BLaER1 (cell line): ENCODE data around the gene SLC25A17.
"Not testable (repeated sequence)": the region's sequence is repeated elsewhere in the genome, so short reads cannot be mapped to it uniquely, and the experiment has no call there.

ENCODE experiments used
- H3K27ac ChIP-seq: shearing (Covaris generic); formaldehyde crosslinking; 2 replicates; pipeline ENCODE4 v1.8.1; 2022
- H3K27me3 ChIP-seq: shearing (Covaris generic); formaldehyde crosslinking; 2 replicates; pipeline ENCODE4 v1.8.1; 2022
- H3K36me3 ChIP-seq: shearing (Covaris generic); formaldehyde crosslinking; 2 replicates; pipeline ENCODE4 v1.8.1; 2022
- H3K4me1 ChIP-seq: shearing (Covaris generic); formaldehyde crosslinking; 2 replicates; pipeline ENCODE4 v1.8.1; 2022
- H3K4me2 ChIP-seq: shearing (Covaris generic); formaldehyde crosslinking; 2 replicates; pipeline ENCODE4 v1.8.1; 2022
- H3K4me3 ChIP-seq: shearing (Covaris generic); formaldehyde crosslinking; 2 replicates; pipeline ENCODE4 v1.8.1; 2022
- H3K9ac ChIP-seq: shearing (Covaris generic); formaldehyde crosslinking; 2 replicates; pipeline ENCODE4 v1.8.1; 2022
- H3K9me3 ChIP-seq: shearing (Covaris generic); formaldehyde crosslinking; 2 replicates; pipeline ENCODE4 v1.8.1; 2022
- H4K20me1 ChIP-seq: shearing (Covaris generic); formaldehyde crosslinking; 2 replicates; pipeline ENCODE4 v1.8.1; 2022
- Cebpa-rat ChIP-seq: shearing (Covaris generic); IDR thresholded peaks from 2 replicates; pipeline ENCODE4 v1.8.1; 2022

SLC25A17 gene

GRCh38 chr22:40764763-40765441 is 54.2 kb downstream of the SLC25A17 start:
- no peak overlapping the region for H3K4me2 ChIP-seq

GRCh38 chr22:40759294-40759840 is 59.8 kb downstream of the SLC25A17 start:
- H3K9me3 ChIP-seq, result no peaks in the 10 kb centered on the region
- H3K9ac ChIP-seq, result no peak overlapping the region
- no peaks in the 10 kb centered on the region for H3K27me3 ChIP-seq
- H3K27ac ChIP-seq, result no peak overlapping the region
- no peaks in the 10 kb centered on the region for H3K36me3 ChIP-seq
- no peak overlapping the region for H3K4me2 ChIP-seq
- H3K4me1 ChIP-seq, result no peaks in the 10 kb centered on the region
- TF ChIP-seq Cebpa-rat, result no peak
- H3K4me3 ChIP-seq, result no peak overlapping the region
- H4K20me1 ChIP-seq, result no peaks in the 10 kb centered on the region

More at GRCh38 chr22:40764763-40765441, 54.2 kb downstream of the SLC25A17 start:
- Histone ChIP-seq H3K9me3 (no peaks in the 10 kb centered on the region), H3K9ac (no peak overlapping the region), H3K4me1 (no peaks in the 10 kb centered on the region), H3K36me3 (peaks cover 11% of the 10 kb centered on the region), H3K27me3 (no peaks in the 10 kb centered on the region), H3K4me3 (no peak overlapping the region), H4K20me1 (no peaks in the 10 kb centered on the region), H3K27ac (no peak overlapping the region)
- no peak for TF ChIP-seq Cebpa-rat

DNA sequence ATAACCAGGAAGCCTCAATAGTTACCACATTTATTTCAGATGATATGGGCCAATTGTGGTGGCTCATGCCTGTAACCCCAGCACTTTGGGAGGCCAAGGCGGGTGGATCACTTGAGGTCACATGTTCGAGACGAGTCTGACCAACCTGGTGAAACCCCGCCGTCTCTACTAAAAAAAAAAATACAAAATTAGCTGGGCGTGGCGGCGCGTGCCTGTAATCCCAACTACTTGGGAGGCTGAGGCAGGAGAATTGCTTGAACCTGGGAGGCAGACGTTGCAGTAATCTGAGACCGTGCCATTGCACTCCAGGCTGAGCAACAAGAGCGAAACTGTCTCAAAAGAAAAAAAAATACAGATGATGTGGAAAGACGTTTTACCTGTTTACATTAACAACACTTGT is 60.3 kb downstream of the SLC25A17 start:
- H3K9ac ChIP-seq, H3K4me3 ChIP-seq, H3K36me3 ChIP-seq, H3K27me3 ChIP-seq, H3K27ac ChIP-seq, H3K9me3 ChIP-seq, H3K4me2 ChIP-seq, H4K20me1 ChIP-seq, H3K4me1 ChIP-seq: not testable (repeated sequence)

DNA sequence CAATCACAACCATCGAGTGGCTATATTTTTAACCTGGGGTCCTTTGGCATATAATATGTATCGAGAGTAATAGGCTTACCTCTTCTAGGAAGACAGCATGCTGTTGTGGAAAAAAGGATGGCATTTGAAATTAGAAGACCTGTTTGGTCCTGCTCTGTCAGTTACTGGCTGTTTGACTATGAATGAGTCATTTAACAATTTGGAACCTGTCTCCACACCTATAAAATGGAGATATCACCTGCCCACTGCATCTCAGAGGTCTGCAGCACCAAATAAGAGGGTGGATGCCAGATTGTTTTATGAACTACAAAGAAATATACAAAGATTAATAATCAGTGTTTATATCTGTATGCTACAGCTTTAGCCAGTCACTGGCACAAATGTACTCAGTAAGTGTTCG is 60.8 kb downstream of the SLC25A17 start:
- Histone ChIP-seq H3K9me3 (peaks cover 7% of the 10 kb centered on the region; the same call in 1 of the 2 replicates), H3K27me3 (no peaks in the 10 kb centered on the region), H3K36me3 (no peaks in the 10 kb centered on the region), H3K4me1 (no peaks in the 10 kb centered on the region), H3K4me3 (no peak overlapping the region), H4K20me1 (no peaks in the 10 kb centered on the region), H3K9ac (no peak overlapping the region), H3K27ac (no peak overlapping the region), H3K4me2 (no peak overlapping the region)
- TF ChIP-seq Cebpa-rat, result no peak

DNA sequence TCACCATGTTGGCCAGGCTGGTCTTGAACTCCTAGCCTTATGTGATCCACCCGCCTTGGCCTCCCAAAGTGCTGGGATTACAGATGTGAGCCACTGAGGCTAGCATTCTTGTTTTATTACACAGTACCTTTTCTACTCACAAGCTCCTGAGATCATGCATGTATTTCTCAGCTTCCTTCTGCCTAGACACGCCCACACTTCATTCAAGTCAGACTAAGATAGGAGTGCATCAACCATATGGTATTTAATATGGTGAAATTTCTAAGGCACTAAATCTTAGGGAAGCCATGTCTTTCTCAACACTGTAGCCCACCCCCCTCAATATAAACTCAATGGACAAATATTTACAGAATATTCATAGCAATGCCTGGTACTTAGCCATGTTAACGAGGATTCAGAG is 62.1 kb downstream of the SLC25A17 start:
- H3K27me3 ChIP-seq, result no peaks in the 10 kb centered on the region
- TF ChIP-seq Cebpa-rat, result no peak
- H3K4me3 ChIP-seq, result no peak overlapping the region
- H3K9ac ChIP-seq, result no peak overlapping the region
- H3K4me1 ChIP-seq, result no peaks in the 10 kb centered on the region
- no peaks in the 10 kb centered on the region for H4K20me1 ChIP-seq
- no peak overlapping the region for H3K4me2 ChIP-seq
- no peak overlapping the region for H3K27ac ChIP-seq
- peaks cover 10% of the 10 kb centered on the region; the same call in 1 of the 2 replicates for H3K9me3 ChIP-seq
- no peaks in the 10 kb centered on the region for H3K36me3 ChIP-seq

DNA sequence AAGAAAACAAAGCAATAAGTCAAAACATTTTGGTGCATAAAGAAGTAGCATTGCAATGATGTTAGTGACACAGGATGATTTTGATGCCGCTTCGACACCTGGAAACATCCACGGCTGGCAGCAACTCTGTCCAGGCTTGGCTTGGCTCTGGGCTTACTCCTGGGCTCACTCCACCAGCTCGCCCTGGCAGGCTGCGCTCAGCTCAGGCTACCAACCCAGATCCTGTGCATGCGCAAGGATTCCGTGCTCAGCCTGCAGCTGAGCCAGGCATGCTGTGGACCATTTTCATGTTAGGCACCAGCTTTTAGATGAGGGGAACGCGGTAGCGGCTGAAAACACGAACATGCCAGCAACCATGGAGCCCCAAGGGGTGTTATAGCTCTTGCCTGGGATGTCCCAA is 66.0 kb downstream of the SLC25A17 start:
- no peaks in the 10 kb centered on the region for H3K27me3 ChIP-seq
- H3K9me3 ChIP-seq, result peaks cover 20% of the 10 kb centered on the region
- H3K4me2 ChIP-seq, result no peak overlapping the region
- TF ChIP-seq Cebpa-rat, result no peak
- H3K27ac ChIP-seq, result no peak overlapping the region
- H4K20me1 ChIP-seq, result no peaks in the 10 kb centered on the region
- no peak overlapping the region for H3K9ac ChIP-seq
- H3K4me1 ChIP-seq, result no peaks in the 10 kb centered on the region
- H3K36me3 ChIP-seq, result peaks cover 5% of the 10 kb centered on the region; the same call in 1 of the 2 replicates
- no peak overlapping the region for H3K4me3 ChIP-seq

DNA sequence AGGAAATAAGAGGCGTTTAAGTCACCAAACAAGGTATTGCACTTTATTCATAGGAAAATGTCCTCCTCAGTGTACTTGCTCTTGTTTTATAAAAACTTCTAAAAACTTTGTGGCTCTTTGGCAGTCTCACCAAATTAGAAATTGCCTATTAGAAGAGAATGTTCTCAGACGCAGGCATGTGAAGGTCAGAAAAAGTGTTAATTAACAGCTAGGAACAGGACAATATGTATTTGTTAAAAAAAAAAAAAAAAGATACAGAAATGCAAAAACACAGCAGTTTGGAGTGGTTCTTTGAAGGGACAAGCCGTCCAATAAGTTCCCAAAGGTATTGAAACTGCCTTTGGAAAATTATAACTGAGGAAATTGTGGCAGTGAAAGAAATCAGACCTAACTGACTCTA is 67.9 kb downstream of the SLC25A17 start:
- H3K9me3 ChIP-seq, result peaks cover 33% of the 10 kb centered on the region
- peaks cover 8% of the 10 kb centered on the region; the same call in 1 of the 2 replicates for H3K36me3 ChIP-seq
- no peak for TF ChIP-seq Cebpa-rat
- H3K27me3 ChIP-seq, result no peaks in the 10 kb centered on the region
- no peak overlapping the region for H3K4me3 ChIP-seq
- no peak overlapping the region for H3K4me2 ChIP-seq
- H4K20me1 ChIP-seq, result no peaks in the 10 kb centered on the region
- no peaks in the 10 kb centered on the region for H3K4me1 ChIP-seq
- no peak overlapping the region for H3K9ac ChIP-seq
- no peak overlapping the region for H3K27ac ChIP-seq

DNA sequence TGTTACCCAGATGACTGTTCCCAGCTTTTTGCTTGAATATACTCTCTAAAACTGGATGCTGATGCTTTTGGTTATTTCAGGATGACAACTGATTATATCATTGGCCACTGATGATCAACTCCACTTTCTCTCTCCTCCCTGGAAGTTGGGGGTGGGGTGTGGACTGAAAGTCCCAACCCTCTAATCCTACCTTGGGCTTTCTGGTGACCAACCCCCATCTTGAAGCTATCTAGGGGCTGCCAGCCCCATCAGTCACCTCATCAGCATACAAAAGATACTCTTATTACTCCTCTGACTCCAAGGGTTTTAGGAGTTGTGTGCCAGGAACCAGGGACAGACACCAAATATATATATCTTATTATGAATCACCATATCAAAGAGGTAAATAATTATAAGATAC is 69.3 kb downstream of the SLC25A17 start:
- H3K4me1 ChIP-seq, result no peaks in the 10 kb centered on the region
- H3K4me2 ChIP-seq, result no peak overlapping the region
- H3K9ac ChIP-seq, result no peak overlapping the region
- H3K27ac ChIP-seq, result no peak overlapping the region
- H4K20me1 ChIP-seq, result no peaks in the 10 kb centered on the region
- no peaks in the 10 kb centered on the region for H3K27me3 ChIP-seq
- peaks cover 8% of the 10 kb centered on the region; the same call in 1 of the 2 replicates for H3K36me3 ChIP-seq
- peaks cover 33% of the 10 kb centered on the region for H3K9me3 ChIP-seq
- no peak for TF ChIP-seq Cebpa-rat
- H3K4me3 ChIP-seq, result no peak overlapping the region

DNA sequence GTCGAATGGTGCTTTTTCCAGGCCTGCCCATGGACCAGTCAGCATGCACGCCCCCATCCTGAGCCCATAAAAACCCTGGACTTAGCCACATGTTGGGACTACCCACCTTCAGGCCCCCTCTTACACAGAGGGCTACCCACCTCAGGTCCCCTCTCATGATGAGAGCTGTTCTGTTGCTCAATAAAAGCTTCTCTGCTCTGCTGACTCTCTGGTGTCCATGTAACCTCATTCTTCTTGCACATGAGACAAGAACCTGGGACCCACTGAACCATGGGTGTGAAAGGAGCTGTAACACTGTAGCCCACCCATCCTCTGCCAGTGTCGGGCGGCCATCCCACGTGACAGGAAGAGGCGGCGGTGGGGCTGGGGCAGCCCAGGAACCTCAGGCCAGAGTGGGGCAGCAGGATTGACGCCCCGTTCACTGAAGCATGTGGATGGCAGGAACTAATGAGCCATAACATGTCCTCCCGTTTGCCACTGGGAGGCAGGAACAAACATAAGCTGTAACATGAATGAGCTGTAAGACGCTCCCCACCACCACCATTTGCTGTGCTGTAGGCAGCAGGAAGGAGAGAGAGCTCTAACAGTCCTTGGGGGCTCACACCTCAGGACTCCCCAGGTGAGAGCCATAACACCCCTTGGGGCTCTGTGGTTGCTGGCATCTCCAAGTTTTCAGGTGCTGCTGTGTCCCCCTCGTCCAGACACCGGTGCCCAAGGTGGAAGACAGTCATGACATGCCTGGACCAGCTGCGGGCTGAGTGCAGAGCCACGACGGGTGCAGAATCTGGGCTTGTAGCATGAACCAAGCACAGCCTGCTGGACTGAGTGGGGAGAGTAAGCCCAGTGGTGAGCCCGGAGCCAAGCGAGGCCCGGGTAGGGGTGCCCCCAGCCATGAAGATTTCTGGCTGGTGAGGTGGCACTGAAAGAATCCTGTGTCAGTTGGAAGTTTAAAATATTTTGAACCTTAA is 70.5 kb downstream of the SLC25A17 start:
- Histone ChIP-seq H3K4me3 (no peak overlapping the region), H4K20me1 (no peaks in the 10 kb centered on the region), H3K36me3 (peaks cover 8% of the 10 kb centered on the region; the same call in 1 of the 2 replicates), H3K27me3 (no peaks in the 10 kb centered on the region), H3K4me1 (no peaks in the 10 kb centered on the region), H3K27ac (no peak overlapping the region), H3K9ac (no peak overlapping the region), H3K9me3 (peaks cover 29% of the 10 kb centered on the region), H3K4me2 (no peak overlapping the region)
- TF ChIP-seq Cebpa-rat, result no peak

DNA sequence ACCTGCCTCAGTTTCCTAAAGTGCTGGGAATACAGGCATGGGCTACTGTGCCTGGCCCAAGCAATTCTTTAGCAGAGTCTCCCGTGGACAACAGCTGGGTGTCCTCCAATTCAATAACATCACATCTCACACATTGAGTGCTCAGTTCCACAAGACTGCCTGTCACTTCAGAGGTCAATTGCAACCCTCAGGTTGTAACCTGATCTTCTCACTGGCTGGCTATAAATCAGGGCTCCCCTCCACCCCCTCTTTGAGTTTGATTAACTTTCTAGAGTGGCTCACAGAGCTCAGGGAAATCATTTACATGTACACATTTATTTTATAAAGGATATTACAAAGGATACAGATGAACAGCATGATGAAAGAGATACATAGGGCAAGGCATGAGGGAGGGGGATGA is 71.8 kb downstream of the SLC25A17 start:
- H3K27me3 ChIP-seq, result no peaks in the 10 kb centered on the region
- no peak overlapping the region for H3K27ac ChIP-seq
- H3K9me3 ChIP-seq, result peaks cover 23% of the 10 kb centered on the region
- H3K36me3 ChIP-seq, result peaks cover 8% of the 10 kb centered on the region; the same call in 1 of the 2 replicates
- no peaks in the 10 kb centered on the region for H4K20me1 ChIP-seq
- no peak overlapping the region for H3K4me3 ChIP-seq
- no peak overlapping the region for H3K4me2 ChIP-seq
- no peaks in the 10 kb centered on the region for H3K4me1 ChIP-seq
- TF ChIP-seq Cebpa-rat, result no peak
- H3K9ac ChIP-seq, result no peak overlapping the region
